ENCODE measurements around the gene LRMDA.

LRMDA gene

DNA sequence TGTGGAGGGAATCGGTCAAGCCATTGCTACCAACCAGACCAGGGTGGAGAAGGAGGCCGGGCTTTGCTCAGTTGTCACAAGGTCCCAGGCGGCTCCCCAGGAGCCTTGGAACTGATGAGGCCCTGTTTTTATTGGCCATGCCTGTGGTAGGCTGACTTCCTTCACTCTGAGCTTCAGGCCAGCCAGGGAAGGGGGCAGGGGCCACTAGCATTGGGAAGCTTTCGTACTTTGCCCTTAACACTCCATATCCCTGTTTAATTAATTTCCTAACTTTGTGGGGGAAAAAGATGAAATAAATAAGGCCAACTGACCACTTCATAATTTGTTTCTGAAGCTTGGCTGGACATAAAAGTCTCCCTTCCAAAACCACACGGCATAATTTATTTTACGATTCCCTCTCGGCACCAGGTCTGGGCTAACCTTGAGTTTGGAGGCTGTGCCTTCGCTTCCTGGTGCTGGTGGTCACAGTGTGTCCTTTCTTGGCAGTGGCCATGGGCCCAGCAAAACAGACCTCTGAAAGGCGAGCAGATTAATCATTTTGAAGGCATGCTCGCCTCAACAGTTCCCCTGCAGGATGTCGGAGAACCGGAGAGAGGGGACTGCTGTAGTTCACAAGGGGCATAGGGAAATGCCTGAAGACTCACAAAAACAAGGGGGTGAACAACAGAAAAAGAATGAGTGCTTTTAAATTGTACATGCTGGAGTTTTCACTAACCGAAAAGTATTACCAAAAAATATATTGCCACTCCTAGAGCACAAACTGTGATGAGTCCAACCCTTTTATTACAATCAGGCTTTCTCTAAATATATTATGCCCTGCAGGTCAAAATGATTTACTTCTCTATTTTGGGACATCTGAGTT is 966.0 kb downstream of the LRMDA start:
- DNase-seq = no peak

DNA sequence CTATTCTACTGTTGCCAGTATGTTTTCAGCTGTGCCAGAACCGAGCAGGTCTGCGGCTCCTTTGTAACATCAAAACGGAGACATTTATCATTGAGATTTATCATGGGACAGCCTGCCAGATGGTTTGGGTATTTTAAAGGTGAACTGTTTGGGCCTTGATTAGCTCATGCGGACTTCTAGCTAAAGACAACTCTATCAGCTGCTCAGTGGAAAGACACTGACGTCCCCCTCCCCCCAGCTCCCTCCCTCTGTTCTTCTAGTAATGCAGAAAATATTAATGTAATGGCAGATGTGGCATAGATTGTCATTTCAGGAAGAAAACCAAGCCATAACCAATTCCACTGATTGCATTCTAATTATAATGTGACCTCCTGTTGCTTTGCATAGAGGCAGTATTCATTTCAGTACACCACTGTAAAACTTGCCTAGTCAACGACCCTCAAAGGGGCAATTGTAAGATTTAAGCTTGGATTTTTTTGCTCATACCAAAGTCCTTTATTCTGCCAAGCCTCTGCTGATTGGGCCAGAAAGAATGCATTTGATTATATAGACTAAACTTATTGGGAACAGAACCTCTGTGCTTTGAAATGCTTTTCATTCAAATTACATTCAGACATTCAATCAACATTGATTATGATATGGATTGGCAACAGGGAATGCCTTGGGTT is 966.8 kb downstream of the LRMDA start:
- no peak for DNase-seq

DNA sequence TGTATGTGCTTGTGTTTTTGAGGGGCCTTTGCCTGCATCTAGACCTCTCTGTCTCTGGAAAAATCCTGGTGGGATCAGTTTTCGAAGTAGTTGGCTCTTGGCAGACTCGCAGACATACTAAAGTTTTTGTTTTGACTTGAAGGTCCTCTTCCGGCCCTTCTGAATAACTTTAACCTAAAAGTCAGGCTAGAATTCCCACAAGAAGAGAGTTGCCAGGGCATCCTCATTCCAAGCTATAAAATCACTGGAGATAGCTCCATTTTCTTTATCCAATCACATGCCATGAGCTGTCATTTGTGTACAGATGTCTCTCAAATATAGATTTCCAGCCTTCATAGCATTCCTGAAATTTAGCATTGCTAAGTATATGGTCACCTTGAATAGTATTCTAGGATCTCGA is 967.8 kb downstream of the LRMDA start:
- no peak for DNase-seq

DNA sequence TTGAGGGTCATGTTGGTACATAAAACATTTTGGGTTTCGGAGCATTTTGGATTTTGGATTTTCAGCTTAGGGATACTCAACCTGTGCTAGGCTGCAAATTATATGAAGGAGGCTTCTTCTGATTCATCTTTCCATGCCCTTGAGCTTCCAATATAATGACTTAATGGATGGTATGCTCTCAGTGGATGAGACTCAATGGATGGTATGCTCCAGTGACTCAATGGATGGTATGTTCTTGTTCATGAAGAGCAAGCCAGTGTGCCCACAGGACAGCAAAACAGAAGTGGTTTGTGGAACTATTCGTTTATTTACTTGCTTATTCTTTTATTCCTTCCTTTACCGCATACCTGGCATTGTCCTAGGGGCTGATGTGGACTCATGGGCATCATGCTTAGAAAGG is 969.6 kb downstream of the LRMDA start:
- no peak for DNase-seq

DNA sequence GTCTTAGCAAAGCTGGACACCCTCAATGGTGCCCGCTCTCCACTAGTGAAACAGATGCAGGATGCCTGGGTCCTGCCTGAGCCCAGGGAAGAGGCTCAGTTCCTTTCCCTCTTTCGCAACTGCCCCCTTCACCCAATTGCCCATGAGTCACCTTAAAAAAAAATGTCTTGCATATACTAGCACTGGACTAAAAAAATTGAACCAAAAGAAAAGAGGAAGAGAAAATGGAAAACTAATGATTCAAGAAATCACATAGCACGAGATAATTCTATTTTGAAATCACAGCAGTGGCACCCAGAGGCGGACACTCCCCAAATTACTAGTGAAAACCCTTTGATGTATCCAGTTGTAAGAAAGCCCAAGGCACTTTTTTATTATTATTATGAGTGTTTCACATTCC is 972.5 kb downstream of the LRMDA start:
- no peak for DNase-seq

DNA sequence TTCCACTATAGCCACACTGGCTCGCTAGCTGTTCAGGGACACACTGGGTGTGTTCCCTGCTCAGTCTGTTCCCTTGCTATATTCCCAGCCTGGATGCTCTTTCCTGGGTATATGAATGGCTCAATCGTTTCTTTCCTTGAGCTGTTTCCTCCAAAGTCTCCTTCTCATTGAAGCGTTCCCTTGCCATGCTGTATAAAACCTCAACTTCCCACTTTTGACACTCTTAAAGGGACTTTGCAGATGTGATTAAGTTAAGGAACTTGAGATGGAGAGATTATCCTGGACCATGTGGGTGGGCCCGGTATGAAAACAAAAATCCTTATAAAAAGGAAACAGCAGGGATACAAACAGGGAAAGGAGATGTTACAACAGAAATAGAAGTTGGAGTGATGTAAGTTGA is 973.1 kb downstream of the LRMDA start:
- no peak for DNase-seq

DNA sequence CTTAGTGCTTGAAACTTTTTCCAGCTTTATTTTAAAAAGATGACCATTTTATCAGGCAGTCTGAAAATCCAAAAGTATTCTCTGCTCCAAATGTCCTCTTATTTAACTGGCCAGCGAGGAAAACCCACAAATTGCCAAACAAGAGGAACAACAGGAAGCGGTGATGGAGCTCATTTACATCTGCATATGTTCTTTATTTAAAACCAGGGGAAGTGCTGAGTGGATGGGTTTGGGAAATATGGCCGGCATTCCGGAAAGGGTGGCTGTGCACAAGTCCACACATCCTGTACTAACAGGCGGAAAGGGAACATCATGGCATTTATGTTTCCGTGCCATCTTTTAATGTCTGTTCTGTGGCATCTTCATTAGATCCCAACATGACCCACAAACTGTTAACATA is 974.5 kb downstream of the LRMDA start:
- no peak for DNase-seq

DNA sequence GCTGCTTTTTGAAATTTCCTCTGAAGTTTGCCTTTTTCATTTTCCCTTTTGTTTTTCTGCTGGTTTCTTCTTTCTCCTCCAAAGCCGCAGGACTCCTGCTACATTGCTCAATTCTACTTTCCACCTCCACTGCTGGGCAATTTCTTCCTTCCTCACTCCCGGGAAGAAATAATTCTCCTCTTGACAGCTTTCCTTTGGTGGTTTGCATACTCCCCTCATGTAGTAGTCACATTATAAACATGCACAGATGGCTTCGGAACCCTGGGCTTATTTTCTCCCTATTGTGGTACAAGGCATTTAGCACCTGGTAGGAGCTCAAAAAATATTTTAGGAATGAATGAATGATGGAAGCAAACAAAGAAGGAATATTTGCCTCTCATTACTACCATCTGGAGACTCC is 977.2 kb downstream of the LRMDA start:
- DNase-seq = no peak

DNA sequence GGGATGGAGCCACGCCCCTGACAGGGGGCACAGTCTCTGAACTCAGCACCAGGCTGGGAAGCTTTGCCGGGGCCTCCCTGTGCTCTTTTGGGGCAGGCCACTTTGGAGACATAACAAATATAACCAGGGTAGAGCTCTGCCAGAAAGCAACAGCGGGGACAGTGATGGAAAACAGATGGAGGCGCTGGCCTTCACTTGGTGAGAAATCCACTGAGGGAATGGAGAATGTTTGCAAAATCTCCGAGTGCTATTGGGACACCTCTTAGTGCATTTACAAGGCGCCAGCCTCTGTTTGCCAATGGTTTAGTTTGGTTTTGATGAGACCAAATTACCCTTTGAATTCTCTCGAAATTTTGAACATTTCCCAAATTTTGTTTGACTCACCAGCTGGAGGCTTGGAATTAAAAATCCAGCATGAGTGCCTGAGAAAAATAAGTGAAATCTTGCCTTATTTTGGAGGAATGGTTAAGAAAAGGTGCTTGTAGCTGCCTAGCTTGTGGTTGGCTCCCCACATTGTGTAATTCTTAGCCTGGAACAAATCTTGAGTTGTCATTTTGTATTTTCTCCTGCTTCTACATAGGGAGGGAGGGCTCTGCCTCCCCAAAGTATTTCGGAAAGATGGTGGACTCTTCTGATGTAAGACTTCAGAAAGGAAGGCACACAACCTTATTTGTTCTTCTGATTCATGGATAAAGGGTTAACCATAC is 980.5 kb downstream of the LRMDA start:
- no peak for DNase-seq

DNA sequence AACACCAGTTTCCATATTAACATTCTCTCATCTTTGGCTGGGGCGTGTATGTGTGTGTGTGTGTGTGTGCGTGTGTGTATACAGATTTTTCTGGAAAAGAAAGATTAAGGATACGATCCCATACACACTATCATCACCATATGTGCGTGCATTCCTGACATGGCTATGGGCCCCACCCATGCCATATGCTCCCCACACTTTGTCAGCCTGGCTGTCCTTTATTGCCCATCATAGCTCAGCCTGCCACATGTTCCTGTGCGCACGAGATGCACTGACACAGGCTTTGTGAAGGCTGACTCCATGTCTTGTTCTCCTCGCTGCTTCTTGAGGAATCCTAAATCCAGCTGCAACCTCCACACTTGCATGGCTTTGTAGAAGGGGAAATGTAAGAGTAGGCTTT is 984.1 kb downstream of the LRMDA start:
- no peak for DNase-seq

DNA sequence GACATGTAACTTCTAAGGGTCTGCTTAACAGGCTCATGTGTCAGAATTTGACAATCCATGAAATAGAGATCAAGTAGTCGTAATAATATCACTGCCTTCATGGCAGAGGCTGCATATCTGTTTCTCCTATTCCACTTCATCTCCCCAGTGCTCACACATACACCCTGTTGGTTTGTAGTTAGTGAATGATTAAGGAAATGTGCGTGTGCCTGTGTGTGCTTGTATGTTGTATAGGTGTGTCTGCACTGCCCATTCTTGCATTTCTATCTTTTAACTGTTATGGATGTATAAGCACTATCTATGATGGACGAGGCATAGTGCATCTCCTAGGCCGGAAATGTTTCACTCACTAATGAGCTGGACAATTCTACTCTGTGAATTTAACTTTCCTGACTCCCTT is 985.2 kb downstream of the LRMDA start:
- no peak for DNase-seq

DNA sequence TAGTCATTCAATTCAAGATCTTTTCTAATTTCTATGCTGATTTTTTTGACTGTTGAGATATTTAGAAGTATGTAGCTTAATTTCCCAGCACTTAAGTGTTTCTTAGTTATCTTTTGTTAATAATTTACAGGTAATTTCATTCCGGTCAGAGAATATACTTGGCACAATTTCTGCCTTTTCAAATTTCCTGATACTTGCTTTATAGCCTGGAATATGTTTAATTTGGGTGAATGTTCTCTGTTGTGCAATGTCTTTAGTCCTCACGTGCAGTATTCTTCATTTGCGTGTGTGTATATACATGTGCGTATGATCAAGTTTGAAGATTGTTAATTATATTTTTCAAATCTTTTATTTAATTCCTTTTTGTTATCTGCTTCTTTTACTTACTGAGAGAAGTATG is 989.3 kb downstream of the LRMDA start:
- DNase-seq = no peak

DNA sequence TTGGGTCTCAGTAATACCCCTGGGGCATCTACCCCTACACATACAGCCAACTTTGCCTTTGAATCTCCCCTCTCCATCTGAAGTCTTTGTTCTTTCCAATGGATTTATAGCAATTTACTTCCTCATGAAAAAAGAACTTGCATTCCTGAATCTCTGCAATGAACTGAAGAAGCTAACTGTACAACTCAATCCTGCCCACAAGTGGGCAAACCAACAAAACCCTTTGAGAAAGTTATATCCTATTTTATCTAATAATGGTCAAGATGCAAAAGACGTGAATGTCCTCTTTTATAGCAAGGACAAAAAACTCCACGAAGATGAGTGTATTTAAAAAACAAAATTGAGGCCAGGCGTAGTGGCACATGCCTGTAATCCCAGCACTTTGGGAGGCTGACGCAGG is 991.3 kb downstream of the LRMDA start:
- no peak for DNase-seq

DNA sequence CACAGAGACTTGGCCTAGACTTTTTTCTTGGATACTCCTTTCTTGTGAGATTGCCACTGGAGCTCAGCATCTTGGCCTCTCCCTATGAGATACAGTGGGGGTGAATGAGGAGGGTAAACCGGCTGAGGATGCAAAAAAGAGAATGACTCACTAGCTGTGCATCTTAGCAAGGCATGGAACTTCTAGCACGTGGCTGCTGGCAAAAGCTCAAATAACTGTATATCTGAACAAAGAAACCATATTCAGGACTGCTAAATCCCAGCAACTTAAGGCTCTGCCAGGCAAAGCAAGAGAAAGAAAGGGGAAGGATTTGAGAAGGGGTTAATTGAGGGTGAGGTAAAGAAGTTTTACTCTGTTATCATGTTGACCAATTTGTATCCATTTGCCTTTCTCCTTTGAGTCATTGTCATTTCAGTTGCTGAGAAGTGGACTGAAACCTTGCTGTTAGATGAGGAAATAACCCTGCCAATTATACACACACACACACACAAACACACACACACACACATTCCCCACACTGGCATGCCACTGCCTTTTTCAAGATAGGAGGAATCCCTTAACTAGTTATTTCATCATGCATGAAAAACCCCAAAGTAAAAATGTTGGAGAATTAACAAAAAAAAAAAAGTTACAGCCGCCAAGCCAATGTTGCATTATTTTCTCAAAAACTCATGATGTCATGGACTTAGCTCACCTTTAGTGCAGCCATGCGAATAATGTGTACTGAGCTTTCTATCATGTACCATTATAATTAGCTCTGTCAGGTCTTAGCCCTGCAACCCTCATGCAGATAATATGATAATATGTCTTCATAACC is 997.3 kb downstream of the LRMDA start:
- no peak for DNase-seq

DNA sequence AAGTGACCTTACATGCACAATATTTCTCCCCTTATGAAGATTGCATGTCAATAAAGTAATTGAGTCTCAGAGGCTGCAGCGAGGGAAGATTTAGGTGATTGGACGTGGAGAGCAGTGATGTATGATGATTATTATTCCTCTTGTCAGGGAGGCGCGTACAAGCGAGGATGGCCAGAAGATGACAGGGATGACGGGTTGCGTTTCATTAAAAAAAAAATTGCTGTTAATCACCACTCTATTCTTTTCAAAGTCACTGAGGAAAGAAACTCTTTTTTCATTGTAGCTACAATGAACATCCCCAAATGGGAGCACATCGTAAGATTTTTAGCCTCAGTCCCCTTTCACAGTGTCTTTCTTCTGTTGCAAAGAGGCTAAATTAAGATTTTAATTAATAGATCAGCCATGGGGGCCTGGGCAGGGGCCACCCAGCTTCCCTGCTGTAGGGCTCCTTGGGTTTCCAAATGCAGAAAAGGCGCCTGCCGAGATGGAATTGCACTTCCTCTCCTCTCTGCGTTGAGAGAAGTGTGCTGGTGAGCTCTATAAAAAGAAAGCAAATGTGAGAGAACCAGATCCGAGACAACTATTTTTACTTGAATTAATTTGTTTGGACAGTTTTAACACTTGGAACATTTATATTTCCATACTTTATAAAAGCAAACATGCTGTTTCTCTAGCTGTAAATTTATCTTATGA is 998.1 kb downstream of the LRMDA start:
- no peak for DNase-seq

DNA sequence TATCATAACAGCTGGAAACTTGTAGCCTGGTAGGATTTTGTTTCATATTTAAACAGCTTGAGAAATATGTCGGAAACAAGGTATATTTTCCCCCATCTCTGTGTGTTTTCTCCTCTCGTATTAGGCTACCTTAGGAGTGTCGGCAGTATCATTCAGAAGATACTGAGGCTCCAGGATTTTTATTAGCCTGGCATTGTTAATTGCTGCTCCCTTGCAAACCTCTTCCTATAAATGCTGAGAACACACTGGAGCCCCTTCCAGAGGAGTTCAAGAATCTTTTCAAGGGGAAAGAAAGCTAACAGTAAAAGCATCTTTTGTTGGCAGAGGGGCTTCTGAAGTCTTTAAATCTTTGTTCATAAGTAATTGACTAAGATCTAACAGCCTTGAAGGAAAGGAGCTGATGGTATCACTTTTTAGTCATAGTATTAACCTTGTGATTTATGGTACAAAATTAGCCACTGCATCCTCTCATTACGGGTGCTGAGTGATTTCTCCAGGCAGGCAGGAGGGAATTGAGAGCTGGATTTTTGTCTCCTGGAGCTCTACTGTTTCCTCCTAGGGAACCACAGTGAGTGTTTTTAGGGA is 998.7 kb downstream of the LRMDA start:
- DNase-seq = no peak

DNA sequence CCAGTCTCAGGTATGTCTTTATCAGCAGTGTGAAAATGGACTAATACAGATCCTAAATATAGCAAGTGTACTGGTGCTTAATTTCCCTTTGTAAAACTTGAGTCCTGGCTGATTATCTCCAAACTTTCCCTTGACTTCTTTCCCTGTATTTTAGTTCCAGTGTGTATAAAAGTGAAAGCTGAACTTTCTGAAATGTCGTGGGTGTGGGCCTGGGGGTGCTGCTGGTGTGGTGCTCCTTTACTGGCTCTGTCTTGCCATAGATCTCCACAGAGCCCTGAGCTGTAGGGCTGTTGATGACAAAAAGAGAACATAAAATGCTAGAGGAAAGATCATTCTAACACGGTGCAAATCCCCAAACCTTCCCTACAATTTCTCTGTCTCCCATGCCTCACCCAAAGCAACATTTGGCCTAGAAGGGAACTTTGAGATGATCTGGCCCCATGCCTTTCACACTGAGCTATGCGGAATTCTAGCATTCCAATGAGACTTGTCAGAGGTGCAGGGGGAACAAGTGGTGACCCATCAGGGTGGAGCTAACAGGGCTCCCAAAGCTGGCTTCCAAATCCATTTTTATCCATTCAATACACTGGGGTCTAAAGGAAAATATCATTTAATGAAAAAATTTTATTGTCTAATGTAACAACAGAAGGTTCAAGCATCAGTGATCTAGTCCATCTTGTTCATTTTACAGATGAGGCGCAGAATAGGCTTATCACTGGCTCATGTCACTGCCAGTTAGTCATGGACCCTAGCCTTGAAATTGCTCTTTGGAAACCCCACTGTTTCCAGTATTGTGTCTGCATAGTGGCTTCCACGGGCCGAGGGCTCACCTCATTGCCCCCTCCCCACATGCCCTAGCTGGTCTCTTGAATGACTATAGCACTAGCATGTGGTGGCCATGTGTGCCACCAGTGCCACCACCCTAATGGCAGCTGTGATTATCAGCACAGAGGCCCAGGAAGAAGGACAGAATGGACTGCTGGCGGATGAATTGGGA is 1000.9 kb downstream of the LRMDA start:
- DNase-seq = no peak

DNA sequence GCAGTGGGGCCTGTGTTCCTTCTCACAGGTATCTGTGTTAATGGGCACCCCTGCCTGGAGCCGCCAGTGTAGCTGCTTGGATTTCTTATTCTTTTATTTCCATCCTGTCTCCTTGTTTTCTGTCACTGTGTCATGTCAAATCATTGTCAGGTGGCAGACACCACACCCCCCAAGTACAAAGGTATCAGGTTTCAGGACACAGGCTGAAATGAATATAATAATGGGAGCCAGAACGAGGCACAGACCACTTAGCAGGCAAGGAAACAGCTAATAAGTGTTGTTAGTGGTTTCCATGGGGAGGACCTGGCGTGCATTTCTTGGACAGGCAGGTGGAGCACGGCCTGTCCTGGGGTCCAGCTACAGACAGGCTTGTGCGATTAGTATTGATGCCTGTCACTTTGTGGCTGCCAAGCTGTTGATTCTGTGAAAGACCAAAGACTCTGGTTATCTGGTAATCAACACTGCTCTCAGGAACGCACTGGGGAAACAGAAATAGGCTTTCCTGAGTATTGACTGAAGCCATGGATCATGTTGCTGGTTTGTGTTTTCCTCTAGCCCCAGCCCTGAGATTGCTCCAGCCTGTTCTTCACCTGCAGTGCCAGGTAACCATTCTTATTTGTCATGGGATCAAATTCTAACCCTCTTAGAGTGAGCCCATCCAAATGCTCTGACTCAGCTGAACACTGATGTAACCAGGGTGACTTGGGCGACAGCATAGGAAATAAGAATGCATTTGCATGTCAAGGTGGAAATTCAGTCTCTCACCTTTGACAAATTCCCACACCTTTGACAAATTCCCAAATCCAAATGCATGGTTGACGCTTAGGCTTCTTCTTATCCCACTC is 1002.0 kb downstream of the LRMDA start:
- no peak for DNase-seq

DNA sequence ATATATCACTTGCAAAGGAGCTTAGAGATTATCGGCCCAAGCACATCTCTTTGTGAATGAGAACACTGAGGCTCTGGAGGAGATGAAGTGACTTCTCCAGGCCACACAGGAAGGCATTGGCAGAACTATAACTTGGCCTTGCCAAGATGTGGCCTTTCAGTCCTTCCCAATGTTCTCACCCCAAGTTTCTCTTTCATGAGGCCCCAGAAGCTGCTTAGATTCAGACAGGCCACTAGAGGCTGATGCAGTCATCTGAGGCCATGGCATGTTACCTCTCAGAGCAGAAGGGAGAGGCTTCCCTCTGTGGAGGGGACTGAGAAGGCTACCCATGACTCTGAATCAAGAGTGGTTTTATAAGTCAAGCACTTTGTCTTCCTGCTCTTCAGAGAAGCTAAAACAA is 1003.7 kb downstream of the LRMDA start:
- DNase-seq = no peak

DNA sequence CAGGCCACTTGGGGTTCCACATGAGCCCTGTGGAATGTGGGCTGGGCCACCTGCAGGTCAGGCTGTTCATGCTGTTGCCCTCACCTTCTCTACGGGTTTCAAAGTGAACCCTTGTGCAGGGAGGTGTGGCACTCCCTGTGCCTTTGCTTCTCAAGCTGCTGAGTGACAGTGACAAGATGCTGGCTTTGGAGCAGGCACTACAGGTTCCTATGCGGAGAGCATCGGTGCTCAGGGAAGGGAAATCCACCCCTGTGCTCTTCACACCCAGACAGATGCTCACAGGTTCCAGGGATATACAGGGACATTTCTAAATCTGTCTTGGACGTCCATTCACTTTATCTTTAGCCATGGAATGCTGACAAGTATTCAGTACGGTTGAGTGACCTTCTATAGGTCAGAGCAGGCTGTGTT is 1005.0 kb downstream of the LRMDA start:
- no peak for DNase-seq
